CD4-positive, alpha-beta T cell (primary cell): Measurements from ENCODE around the gene PDZD8. TPM values are rescaled to one million over a fixed set of nuclear protein-coding genes. Genes with fewer than 3 reads are reported as not detected.

ENCODE experiments used
- ATAC-seq: fragments of 200-7000 bp; cut with Tn5 transposase; one replicate; pipeline ENCODE4 v1.10.0; 2022; ENCODE audit warnings: mild to moderate bottlenecking; ENCODE audit not compliant: poor library complexity
- CTCF ChIA-PET: fragments of 350-600 bp; sonication (Branson Sonifier 250); formaldehyde crosslinking; loops from one replicate; lab custom pipeline; 2021; ENCODE audit warnings: antibody characterized with exemption, inconsistent platforms; lab: Charles Lee
- POLR2A ChIA-PET: fragments of 350-600 bp; sonication (Branson Sonifier 250); formaldehyde crosslinking; loops from one replicate; lab custom pipeline; 2021; ENCODE audit warnings: antibody characterized with exemption, inconsistent platforms; lab: Charles Lee
- DNase-seq, 14 experiments: peaks; one replicate each; pipeline ENCODE4 v3.0.0-alpha.2; 2013 to 2020; ENCODE audit warnings: mixed read lengths in 2 of 14
- H3K27ac ChIP-seq, 2 donors: one replicate each; pipeline versions ENCODE4 v1.5.1 to v1.7.0; 2013; ENCODE audit warnings: low read length in 2 of 2, low read depth in 1 of 2, mild to moderate bottlenecking in 1 of 2
- H3K27me3 ChIP-seq, 2 experiments: 1 replicate in 1 of 2; 2 replicates in 1 of 2; pipeline versions ENCODE4 v1.6.1 to v1.7.0; 2013; ENCODE audit warnings: low read length in 2 of 2, control low read depth in 1 of 2, mild to moderate bottlenecking in 1 of 2, moderate library complexity in 1 of 2; ENCODE audit not compliant: insufficient read depth in 2 of 2, control insufficient read depth in 1 of 2
- H3K36me3 ChIP-seq: one replicate; pipeline ENCODE4 v1.6.1; 2013; ENCODE audit warnings: low read length, control low read depth; ENCODE audit not compliant: insufficient read depth
- H3K4me1 ChIP-seq: one replicate; pipeline ENCODE4 v1.6.1; 2013; ENCODE audit warnings: low read length, control low read depth; ENCODE audit not compliant: insufficient read depth
- H3K4me3 ChIP-seq: one replicate; pipeline ENCODE4 v1.5.1; 2013; ENCODE audit warnings: mild to moderate bottlenecking, low read length, moderate library complexity
- H3K9me3 ChIP-seq, 2 experiments: 1 replicate in 1 of 2; 2 replicates in 1 of 2; pipeline versions ENCODE4 v1.6.1 to v1.7.0; 2013; ENCODE audit warnings: low read length in 2 of 2, mild to moderate bottlenecking in 2 of 2, control low read depth in 1 of 2, moderate library complexity in 1 of 2; ENCODE audit not compliant: control insufficient read depth in 1 of 2, insufficient read depth in 1 of 2
- H3K27ac Mint-ChIP-seq: one replicate; pipeline ENCODE4 v1.8.0; 2020; ENCODE audit warnings: mixed read lengths
- H3K27me3 Mint-ChIP-seq: one replicate; pipeline ENCODE4 v1.8.0; 2021; ENCODE audit warnings: mixed read lengths
- H3K36me3 Mint-ChIP-seq: one replicate; pipeline ENCODE4 v1.8.0; 2021; ENCODE audit warnings: low read depth, mixed read lengths
- H3K4me1 Mint-ChIP-seq: one replicate; pipeline ENCODE4 v1.8.0; 2021; ENCODE audit warnings: low read depth, mixed read lengths
- H3K4me3 Mint-ChIP-seq: one replicate; pipeline ENCODE4 v1.8.0; 2020; ENCODE audit warnings: mild to moderate bottlenecking, mixed read lengths
- H3K9me3 Mint-ChIP-seq: one replicate; pipeline ENCODE4 v1.8.0; 2020; ENCODE audit warnings: mixed read lengths
- CTCF ChIP-seq: fragments of 200-600 bp; IDR thresholded peaks from one replicate; pipeline ENCODE4 v1.8.0; 2022; ENCODE audit warnings: antibody characterized with exemption, mild to moderate bottlenecking
- intact Hi-C, 2 experiments: fragments of 100-400 bp; cut with DNase I in 1 of 2; cut with micrococcal nuclease in 1 of 2; formaldehyde crosslinking; loops; one replicate each; pipeline versions ENCODE4 v1.15.1 to v1.9.0; 2023 to 2025; cut with DNase I, micrococcal nuclease
- total RNA-seq, 174 experiments: library from RNA in 2 of 174; stranded (reverse) in 2 of 174; gene quantifications; one replicate each; pipeline ENCODE4 v1.2.3 and lab custom pipeline; 2021 to 2026

Gene PDZD8
- total RNA-seq, 2 experiments from 2014 or later: 25.2 to 31.1 TPM

- ATAC-seq (no peak), DNase-seq (no peak)
- H3K27me3 Mint-ChIP-seq: no peaks in the 10 kb centered on the region
- H3K9me3 Mint-ChIP-seq: no peaks in the 10 kb centered on the region
- Histone ChIP-seq H3K9me3 (peaks cover 0 to 12% of the 10 kb centered on the region in 2 experiments), H3K4me1 (no peaks in the 10 kb centered on the region), H3K36me3 (no peaks in the 10 kb centered on the region), H3K27me3 (peaks cover 0 to 7% of the 10 kb centered on the region in 2 experiments), H3K4me3 (no peak overlapping the region), H3K27ac (no peak overlapping the region)
- no peak overlapping the region for H3K4me3 Mint-ChIP-seq
- POLR2A ChIA-PET: no interaction called here
- no peak overlapping the region for H3K27ac Mint-ChIP-seq
- no peaks in the 10 kb centered on the region for H3K4me1 Mint-ChIP-seq
- intact Hi-C loops: no loop called here
- CTCF ChIA-PET: no interaction called here
- H3K36me3 Mint-ChIP-seq: no peaks in the 10 kb centered on the region
- TF ChIP-seq CTCF: no peak
Measured at GRCh38 chr10:117420768-117421167, 45.5 kb upstream of the PDZD8 start.

DNA sequence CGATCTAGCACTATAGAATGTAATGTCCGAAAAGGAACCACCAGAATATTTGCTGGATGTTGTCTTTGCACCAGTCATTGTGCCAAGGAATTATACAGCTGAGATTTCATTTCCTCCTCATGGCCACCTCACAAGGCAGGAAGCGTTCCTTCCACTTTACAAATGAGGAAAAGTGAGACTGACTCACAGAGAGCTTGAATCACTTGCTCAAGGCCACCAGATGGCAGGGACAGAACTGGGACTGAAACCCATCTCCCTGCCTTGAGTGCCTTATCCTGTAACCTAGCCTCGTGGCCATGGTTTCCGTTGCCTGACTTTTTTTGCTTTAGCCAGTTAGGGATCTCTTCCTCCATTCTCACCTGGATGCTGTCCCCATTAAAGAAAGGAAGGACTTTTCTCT is 44.7 kb upstream of the PDZD8 start:
- Histone ChIP-seq H3K4me3 (no peak overlapping the region), H3K27me3 (peaks cover 0 to 7% of the 10 kb centered on the region in 2 experiments), H3K9me3 (peaks cover 0 to 12% of the 10 kb centered on the region in 2 experiments), H3K4me1 (no peaks in the 10 kb centered on the region), H3K27ac (no peak overlapping the region), H3K36me3 (no peaks in the 10 kb centered on the region)
- intact Hi-C loops: no loop called here
- Mint-ChIP-seq H3K36me3 (no peaks in the 10 kb centered on the region), H3K27ac (no peak overlapping the region), H3K27me3 (no peaks in the 10 kb centered on the region), H3K9me3 (no peaks in the 10 kb centered on the region), H3K4me3 (no peak overlapping the region), H3K4me1 (no peaks in the 10 kb centered on the region)
- no peak for TF ChIP-seq CTCF
- DNase-seq: no peak
- no peak for ATAC-seq
- POLR2A ChIA-PET: no interaction called here
- CTCF ChIA-PET: no interaction called here

DNA sequence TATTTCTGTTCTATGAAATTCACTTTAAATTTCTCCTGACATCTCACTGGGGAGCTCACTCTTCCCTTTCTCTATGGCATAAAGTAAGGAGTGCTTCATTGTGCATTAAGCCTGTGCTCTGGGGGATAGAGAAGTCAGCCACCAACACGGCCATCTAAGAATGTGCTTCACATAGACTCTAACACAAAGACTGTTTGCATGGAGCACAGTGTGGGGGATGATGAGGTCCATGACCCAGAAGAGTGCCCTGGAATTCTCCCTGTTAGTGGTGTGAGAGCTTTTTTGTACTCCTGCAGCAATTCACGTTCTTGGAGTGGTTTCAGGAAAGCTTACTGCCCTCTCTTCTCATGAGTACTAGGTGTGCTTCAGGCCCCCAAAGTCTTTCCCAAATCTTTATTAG is 43.9 kb upstream of the PDZD8 start:
- H3K4me1 ChIP-seq: no peaks in the 10 kb centered on the region
- Mint-ChIP-seq H3K36me3 (no peaks in the 10 kb centered on the region), H3K27me3 (peaks cover 3% of the 10 kb centered on the region), H3K9me3 (no peaks in the 10 kb centered on the region), H3K27ac (no peak overlapping the region), H3K4me1 (no peaks in the 10 kb centered on the region), H3K4me3 (no peak overlapping the region)
- no peak for ATAC-seq
- ChIA-PET POLR2A (no interaction called here), CTCF (no interaction called here)
- H3K36me3 ChIP-seq: no peaks in the 10 kb centered on the region
- peaks cover 0 to 12% of the 10 kb centered on the region in 2 experiments for H3K9me3 ChIP-seq
- peaks cover 0 to 7% of the 10 kb centered on the region in 2 experiments for H3K27me3 ChIP-seq
- H3K4me3 ChIP-seq: no peak overlapping the region
- intact Hi-C loops: no loop called here
- H3K27ac ChIP-seq: no peak overlapping the region
- TF ChIP-seq CTCF: no peak
- no peak for DNase-seq
